OCI-LY3 (cell line): ENCODE measurements around the gene METTL17.

ENCODE experiments used
- H2AFZ ChIP-seq: fragments of 200-600, 300-600 bp; shearing (Covaris generic); 2 replicates; pipeline ENCODE4 v1.6.0; 2014; ENCODE audit warnings: antibody characterized with exemption, low read depth, low read length
- H3K27ac ChIP-seq: fragments of 200-600, 300-600 bp; sonication (generic); 2 replicates; pipeline ENCODE4 v1.5.1; 2014; ENCODE audit warnings: mild to moderate bottlenecking, low read length, moderate library complexity, mixed read lengths
- H3K27me3 ChIP-seq: fragments of 200-600, 300-600 bp; sonication (generic); 2 replicates; pipeline ENCODE4 v1.6.1; 2014; ENCODE audit warnings: low read depth, low read length, mixed read lengths
- H3K36me3 ChIP-seq: fragments of 200-600, 300-600 bp; sonication (generic); replicated peaks from 2 replicates; pipeline ENCODE3; 2014; ENCODE audit warnings: low read depth, low read length, mixed read lengths
- H3K4me1 ChIP-seq: fragments of 300-600, 200-600 bp; sonication (generic); 2 replicates; pipeline ENCODE4 v1.6.1; 2014; ENCODE audit warnings: low read length, mixed read lengths
- H3K4me2 ChIP-seq: fragments of 200-600, 300-600 bp; sonication (generic); 2 replicates; pipeline ENCODE4 v1.6.1; 2014; ENCODE audit warnings: low read length, mixed read lengths
- H3K4me3 ChIP-seq: fragments of 300-600, 200-600 bp; sonication (generic); 2 replicates; pipeline ENCODE4 v1.5.1; 2014; ENCODE audit warnings: antibody characterized with exemption, mild to moderate bottlenecking, low read length, moderate library complexity
- H3K79me2 ChIP-seq: fragments of 300-600, 200-600 bp; shearing (Covaris generic); 2 replicates; pipeline ENCODE4 v1.6.1; 2014; ENCODE audit warnings: mild to moderate bottlenecking, low read length, mixed read lengths
- H3K9ac ChIP-seq: fragments of 300-600, 200-600 bp; shearing (Covaris generic); 2 replicates; pipeline ENCODE4 v1.6.0; 2014; ENCODE audit warnings: mild to moderate bottlenecking, low read length, moderate library complexity
- H3K9me3 ChIP-seq: fragments of 200-600, 300-600 bp; shearing (Covaris generic); 2 replicates; pipeline ENCODE4 v1.6.1; 2014; ENCODE audit warnings: low read length, mixed read lengths; ENCODE audit not compliant: insufficient read depth
- H4K20me1 ChIP-seq: fragments of 200-600, 300-600 bp; sonication (generic); 2 replicates; pipeline ENCODE4 v1.6.1; 2016; ENCODE audit warnings: low read length, mixed read lengths; ENCODE audit not compliant: insufficient read depth
- EZH2phosphoT487 ChIP-seq: fragments of 200-600 bp; shearing (Covaris generic); IDR thresholded peaks from 2 replicates; pipeline ENCODE4 v1.6.1; 2018; ENCODE audit warnings: antibody characterized with exemption, mixed run types, low read depth
- TF ChIP-seq, protein P1 (sequence below): fragments of 200-600, 300-600 bp; sonication (generic); IDR thresholded peaks from 2 replicates; pipeline ENCODE4 v1.5.1; 2014; ENCODE audit warnings: antibody characterized with exemption, low read length, low read depth

Gene METTL17

DNA sequence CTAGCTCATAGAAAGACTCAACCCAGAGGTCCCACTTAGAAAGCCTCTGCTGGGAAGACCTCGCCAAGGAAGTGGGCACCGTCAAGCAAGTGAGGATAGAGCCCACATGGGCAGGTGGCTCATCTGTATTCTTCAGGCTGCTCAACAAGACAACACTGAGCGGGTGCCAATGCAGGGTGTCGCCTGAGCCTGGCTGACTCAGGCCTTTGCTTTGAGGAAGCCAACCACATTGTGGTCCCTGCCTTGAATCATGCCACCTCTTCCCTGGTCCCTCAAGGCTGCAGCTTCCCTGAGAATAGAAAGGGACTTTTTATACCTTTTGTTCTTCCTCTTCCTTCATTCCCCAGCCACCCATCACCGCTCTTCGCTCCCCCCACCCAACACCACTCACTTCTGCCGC lies 47.0 kb downstream of the METTL17 start:
- Histone ChIP-seq H2AFZ (no peak overlapping the region), H3K79me2 (no peaks in the 10 kb centered on the region), H3K4me1 (no peaks in the 10 kb centered on the region), H3K4me3 (no peak overlapping the region), H3K36me3 (no peaks in the 10 kb centered on the region), H4K20me1 (no peaks in the 10 kb centered on the region), H3K27ac (no peak overlapping the region), H3K9me3 (no peaks in the 10 kb centered on the region), H3K9ac (no peak overlapping the region), H3K27me3 (peaks cover 7% of the 10 kb centered on the region), H3K4me2 (no peak overlapping the region)
- TF ChIP-seq, protein P1, sequence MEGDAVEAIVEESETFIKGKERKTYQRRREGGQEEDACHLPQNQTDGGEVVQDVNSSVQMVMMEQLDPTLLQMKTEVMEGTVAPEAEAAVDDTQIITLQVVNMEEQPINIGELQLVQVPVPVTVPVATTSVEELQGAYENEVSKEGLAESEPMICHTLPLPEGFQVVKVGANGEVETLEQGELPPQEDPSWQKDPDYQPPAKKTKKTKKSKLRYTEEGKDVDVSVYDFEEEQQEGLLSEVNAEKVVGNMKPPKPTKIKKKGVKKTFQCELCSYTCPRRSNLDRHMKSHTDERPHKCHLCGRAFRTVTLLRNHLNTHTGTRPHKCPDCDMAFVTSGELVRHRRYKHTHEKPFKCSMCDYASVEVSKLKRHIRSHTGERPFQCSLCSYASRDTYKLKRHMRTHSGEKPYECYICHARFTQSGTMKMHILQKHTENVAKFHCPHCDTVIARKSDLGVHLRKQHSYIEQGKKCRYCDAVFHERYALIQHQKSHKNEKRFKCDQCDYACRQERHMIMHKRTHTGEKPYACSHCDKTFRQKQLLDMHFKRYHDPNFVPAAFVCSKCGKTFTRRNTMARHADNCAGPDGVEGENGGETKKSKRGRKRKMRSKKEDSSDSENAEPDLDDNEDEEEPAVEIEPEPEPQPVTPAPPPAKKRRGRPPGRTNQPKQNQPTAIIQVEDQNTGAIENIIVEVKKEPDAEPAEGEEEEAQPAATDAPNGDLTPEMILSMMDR: no peak

DNA sequence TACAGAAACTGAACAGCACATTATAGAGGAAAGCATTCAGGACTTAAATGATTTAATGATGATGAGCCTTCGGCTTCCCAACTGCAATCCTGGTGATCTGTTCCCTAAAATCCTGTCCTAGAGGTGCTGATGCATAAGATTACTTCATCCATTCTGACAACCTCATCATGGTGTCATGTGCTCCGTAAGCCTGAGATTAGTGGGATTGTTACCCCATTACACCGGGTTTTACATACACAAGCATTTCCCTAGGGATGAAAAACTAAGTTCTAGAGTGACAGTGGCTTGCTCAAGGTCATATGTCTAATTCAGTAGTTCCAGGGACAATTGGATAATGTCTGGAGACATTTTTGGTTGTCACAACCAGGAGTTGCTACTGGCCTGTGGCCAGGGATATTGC lies 47.4 kb downstream of the METTL17 start:
- Histone ChIP-seq H4K20me1 (no peaks in the 10 kb centered on the region), H3K27me3 (peaks cover 8% of the 10 kb centered on the region), H3K79me2 (no peaks in the 10 kb centered on the region), H3K36me3 (no peaks in the 10 kb centered on the region), H3K4me3 (no peak overlapping the region), H3K9me3 (no peaks in the 10 kb centered on the region), H3K4me1 (no peaks in the 10 kb centered on the region), H3K27ac (no peak overlapping the region), H2AFZ (no peak overlapping the region), H3K9ac (no peak overlapping the region), H3K4me2 (no peak overlapping the region)
- TF ChIP-seq, protein P1: no peak
- TF ChIP-seq EZH2phosphoT487: no peak

DNA sequence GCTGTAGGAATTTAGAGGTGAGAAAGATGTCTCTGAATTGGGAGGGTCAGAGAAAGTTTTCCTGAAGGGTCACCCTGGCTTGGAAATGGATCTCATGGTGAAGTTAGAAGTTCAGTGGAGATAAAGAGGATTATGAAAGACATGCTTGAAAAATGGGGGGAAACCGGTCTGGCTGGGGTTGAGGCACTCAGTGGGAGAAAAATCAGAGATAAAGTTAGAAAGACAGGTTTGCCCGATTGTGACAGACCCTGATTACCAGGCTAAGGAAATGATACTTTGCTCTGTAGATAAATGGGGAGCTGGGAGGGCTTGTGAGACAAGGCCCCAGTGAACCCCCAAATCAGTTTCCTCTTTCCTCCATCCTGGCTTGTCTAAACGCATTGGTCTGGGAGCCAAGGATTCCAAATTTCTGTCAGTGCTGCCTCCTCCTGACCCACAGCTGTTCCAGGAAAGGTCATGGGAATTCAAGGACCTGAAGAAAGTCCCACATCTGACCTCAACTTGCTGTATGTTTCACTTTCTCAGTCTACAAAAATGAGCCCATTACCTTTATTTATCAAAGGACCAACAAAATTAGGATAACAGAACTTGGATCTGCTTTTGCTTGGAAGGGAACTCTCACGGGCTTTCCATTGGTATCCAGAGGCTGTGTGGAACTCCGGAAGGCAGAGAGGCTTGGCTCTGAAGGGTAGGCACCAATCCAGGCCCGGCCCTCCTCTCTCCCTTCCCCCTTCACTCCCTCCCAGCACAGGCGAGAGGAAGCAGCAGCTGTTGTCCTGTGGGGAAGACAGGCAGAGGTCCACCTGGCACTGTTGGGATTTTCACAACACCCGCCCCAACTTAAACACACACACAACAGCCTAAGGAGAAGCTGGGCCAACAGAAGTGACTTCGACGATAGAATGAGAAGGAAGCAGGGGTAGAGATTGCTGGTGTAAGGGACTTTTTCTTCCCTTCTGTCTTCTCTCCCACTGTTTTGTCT lies 49.0 kb downstream of the METTL17 start:
- Histone ChIP-seq H3K4me3 (no peak overlapping the region), H3K9ac (no peak overlapping the region), H2AFZ (no peak overlapping the region), H3K9me3 (no peaks in the 10 kb centered on the region), H3K27ac (no peak overlapping the region), H3K4me2 (no peak overlapping the region), H3K79me2 (no peaks in the 10 kb centered on the region), H4K20me1 (no peaks in the 10 kb centered on the region), H3K36me3 (no peaks in the 10 kb centered on the region), H3K27me3 (peaks cover 22% of the 10 kb centered on the region), H3K4me1 (no peaks in the 10 kb centered on the region)
- TF ChIP-seq, protein P1: no peak
- TF ChIP-seq EZH2phosphoT487: no peak

DNA sequence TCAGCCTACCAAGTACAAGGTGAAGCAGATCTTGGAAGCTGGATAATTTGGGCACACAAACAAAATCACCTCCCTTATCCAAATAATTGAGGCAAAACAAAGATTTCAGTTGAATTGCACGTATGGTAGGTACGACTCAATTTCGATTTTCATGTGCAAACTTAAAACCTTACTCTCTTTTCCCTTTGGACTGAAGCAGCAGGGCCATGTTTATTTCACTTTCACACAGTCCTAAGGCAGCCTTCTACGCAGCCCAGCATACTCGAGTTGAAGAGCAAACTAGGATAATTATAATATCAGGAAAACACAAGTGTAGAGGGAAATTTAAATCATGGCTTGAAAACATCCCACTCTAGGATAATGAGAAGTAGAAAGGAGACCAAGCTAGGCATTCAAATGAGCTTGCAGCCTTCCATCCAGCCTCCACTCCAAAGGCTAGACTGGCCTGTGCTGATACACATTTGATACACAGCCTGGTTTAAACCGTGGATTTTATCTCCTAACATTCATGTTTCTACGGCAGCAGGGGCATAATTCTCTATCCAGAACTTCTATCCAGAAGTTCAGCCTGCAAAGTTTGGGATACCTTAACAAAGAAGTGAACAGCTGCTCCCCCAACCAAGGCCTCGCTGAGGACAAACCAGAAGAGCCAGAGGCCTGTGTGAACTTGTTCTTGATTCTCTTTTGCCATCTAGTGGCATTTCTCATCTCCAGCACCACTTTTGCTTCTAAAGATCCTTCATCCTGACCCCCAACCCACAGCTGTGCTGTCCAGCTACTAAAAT lies 50.0 kb downstream of the METTL17 start:
- no peaks in the 10 kb centered on the region for H3K4me1 ChIP-seq
- no peak overlapping the region for H3K4me3 ChIP-seq
- H2AFZ ChIP-seq: peak overlapping the region; percentile 77; the same call in 1 of the 2 replicates
- H3K36me3 ChIP-seq: no peaks in the 10 kb centered on the region
- no peaks in the 10 kb centered on the region for H4K20me1 ChIP-seq
- no peak overlapping the region for H3K4me2 ChIP-seq
- no peak for TF ChIP-seq EZH2phosphoT487
- TF ChIP-seq, protein P1: peak; percentile 63
- no peaks in the 10 kb centered on the region for H3K9me3 ChIP-seq
- peaks cover 27% of the 10 kb centered on the region for H3K27me3 ChIP-seq
- H3K27ac ChIP-seq: no peak overlapping the region
- no peak overlapping the region for H3K9ac ChIP-seq
- no peaks in the 10 kb centered on the region for H3K79me2 ChIP-seq
